MM.1S (cell line): Measurements from ENCODE around the gene FAR2.

ENCODE experiments used
- EZH2 ChIP-seq: fragments of 300-600 bp; sonication (generic); optimal IDR thresholded peaks from 2 replicates; pipeline ENCODE3; 2017; ENCODE audit warnings: low read depth, mild to moderate bottlenecking, antibody characterized with exemption, low read length, mixed read lengths
- TF ChIP-seq, protein P1 (sequence below): fragments of 300-600 bp; sonication (generic); IDR thresholded peaks from 2 replicates; pipeline ENCODE4 v1.5.1; 2016; ENCODE audit warnings: antibody characterized with exemption, low read length, mixed read lengths

- TF ChIP-seq, protein P1, sequence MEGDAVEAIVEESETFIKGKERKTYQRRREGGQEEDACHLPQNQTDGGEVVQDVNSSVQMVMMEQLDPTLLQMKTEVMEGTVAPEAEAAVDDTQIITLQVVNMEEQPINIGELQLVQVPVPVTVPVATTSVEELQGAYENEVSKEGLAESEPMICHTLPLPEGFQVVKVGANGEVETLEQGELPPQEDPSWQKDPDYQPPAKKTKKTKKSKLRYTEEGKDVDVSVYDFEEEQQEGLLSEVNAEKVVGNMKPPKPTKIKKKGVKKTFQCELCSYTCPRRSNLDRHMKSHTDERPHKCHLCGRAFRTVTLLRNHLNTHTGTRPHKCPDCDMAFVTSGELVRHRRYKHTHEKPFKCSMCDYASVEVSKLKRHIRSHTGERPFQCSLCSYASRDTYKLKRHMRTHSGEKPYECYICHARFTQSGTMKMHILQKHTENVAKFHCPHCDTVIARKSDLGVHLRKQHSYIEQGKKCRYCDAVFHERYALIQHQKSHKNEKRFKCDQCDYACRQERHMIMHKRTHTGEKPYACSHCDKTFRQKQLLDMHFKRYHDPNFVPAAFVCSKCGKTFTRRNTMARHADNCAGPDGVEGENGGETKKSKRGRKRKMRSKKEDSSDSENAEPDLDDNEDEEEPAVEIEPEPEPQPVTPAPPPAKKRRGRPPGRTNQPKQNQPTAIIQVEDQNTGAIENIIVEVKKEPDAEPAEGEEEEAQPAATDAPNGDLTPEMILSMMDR = no peak
- no peak for TF ChIP-seq EZH2
Observed at GRCh38 chr12:29158115-29158763, 9.2 kb downstream of the FAR2 start.
